DND-41 (cell line): ENCODE data around the gene GABRG3.

Experiments
- ATAC-seq: fragments of 200-7000 bp; cut with Tn5 transposase; 3 replicates; pipeline ENCODE4 v1.9.1; 2021; ENCODE audit warnings: low read depth; ENCODE audit not compliant: insufficient read depth
- DNase-seq: peaks from one replicate; pipeline ENCODE4 v3.0.0-alpha.2; 2020
- H2AFZ ChIP-seq: 2 replicates; pipeline ENCODE4 v1.6.0; 2012; ENCODE audit warnings: low read depth, low read length
- H3K27ac ChIP-seq: 2 replicates; pipeline ENCODE4 v1.5.1; 2012; ENCODE audit warnings: low read length, inconsistent platforms
- H3K27me3 ChIP-seq: fragments of 200-600 bp; sonication (generic); 2 replicates; pipeline ENCODE4 v1.6.0; 2012; ENCODE audit warnings: low read length, mild to moderate bottlenecking, inconsistent platforms; ENCODE audit not compliant: insufficient read depth, poor library complexity
- H3K36me3 ChIP-seq: 2 replicates; pipeline ENCODE4 v1.5.1; 2012; ENCODE audit warnings: low read length, inconsistent platforms; ENCODE audit not compliant: insufficient read depth
- H3K4me1 ChIP-seq: 2 replicates; pipeline ENCODE4 v1.5.1; 2012; ENCODE audit warnings: mild to moderate bottlenecking, low read length; ENCODE audit not compliant: insufficient read depth
- H3K4me2 ChIP-seq: 2 replicates; pipeline ENCODE4 v1.6.0; 2012; ENCODE audit warnings: mild to moderate bottlenecking, moderate library complexity, low read length, inconsistent platforms; ENCODE audit not compliant: insufficient read depth
- H3K4me3 ChIP-seq, 2 experiments: fragments of 200-600 bp in 1 of 2; shearing (Covaris generic) in 1 of 2; 2 replicates each; pipeline ENCODE4 v1.5.1; 2012 to 2016; ENCODE audit warnings: inconsistent platforms in 2 of 2, low read length in 2 of 2, mild to moderate bottlenecking in 2 of 2, low read depth in 1 of 2, moderate library complexity in 1 of 2
- H3K79me2 ChIP-seq: 2 replicates; pipeline ENCODE4 v1.6.0; 2012; ENCODE audit warnings: low read length, inconsistent platforms; ENCODE audit not compliant: insufficient read depth
- H3K9ac ChIP-seq: 2 replicates; pipeline ENCODE4 v1.6.0; 2012; ENCODE audit warnings: low read depth, mild to moderate bottlenecking, inconsistent platforms, low read length, moderate library complexity
- H3K9me3 ChIP-seq: 2 replicates; pipeline ENCODE4 v1.5.1; 2012; ENCODE audit warnings: low read length, moderate library complexity, mild to moderate bottlenecking, inconsistent platforms; ENCODE audit not compliant: insufficient read depth, severe bottlenecking
- H4K20me1 ChIP-seq: 2 replicates; pipeline ENCODE4 v1.6.0; 2012; ENCODE audit warnings: low read length; ENCODE audit not compliant: insufficient read depth
- CTCF ChIP-seq: IDR thresholded peaks from 2 replicates; pipeline ENCODE4 v1.5.1; 2012; ENCODE audit warnings: borderline replicate concordance, low read length, moderate library complexity, mild to moderate bottlenecking; ENCODE audit not compliant: poor library complexity, severe bottlenecking; ENCODE audit errors: extremely low read depth
- EZH2 ChIP-seq: IDR thresholded peaks from 3 replicates; pipeline ENCODE4 v1.6.1; 2012; ENCODE audit warnings: borderline replicate concordance, low read depth, mild to moderate bottlenecking, moderate library complexity, low read length, inconsistent platforms; ENCODE audit not compliant: severe bottlenecking

Gene GABRG3

GRCh38 chr15:27045796-27046195 lies 74.8 kb downstream of the GABRG3 start:
- Histone ChIP-seq H3K4me1 (no peaks in the 10 kb centered on the region), H3K9me3 (no peaks in the 10 kb centered on the region), H3K27me3 (no peaks in the 10 kb centered on the region), H3K36me3 (no peaks in the 10 kb centered on the region), H4K20me1 (no peaks in the 10 kb centered on the region), H3K4me3 (no peak overlapping the region), H3K4me2 (no peak overlapping the region), H2AFZ (no peak overlapping the region), H3K79me2 (no peaks in the 10 kb centered on the region), H3K9ac (no peak overlapping the region), H3K27ac (no peak overlapping the region)
- DNase-seq (no peak), ATAC-seq (no peak)
- no peak for TF ChIP-seq EZH2
- no peak for TF ChIP-seq CTCF

GRCh38 chr15:27046880-27047279 lies 75.9 kb downstream of the GABRG3 start:
- TF ChIP-seq CTCF (no peak), EZH2 (no peak)
- H3K36me3 ChIP-seq, result no peaks in the 10 kb centered on the region
- H3K9ac ChIP-seq, result no peak overlapping the region
- no peaks in the 10 kb centered on the region for H3K4me1 ChIP-seq
- no peak overlapping the region for H3K4me2 ChIP-seq
- H4K20me1 ChIP-seq, result no peaks in the 10 kb centered on the region
- no peak for ATAC-seq
- H3K79me2 ChIP-seq, result no peaks in the 10 kb centered on the region
- H3K9me3 ChIP-seq, result no peaks in the 10 kb centered on the region
- no peak for DNase-seq
- no peaks in the 10 kb centered on the region for H3K27me3 ChIP-seq
- H2AFZ ChIP-seq, result no peak overlapping the region
- no peak overlapping the region for H3K4me3 ChIP-seq
- H3K27ac ChIP-seq, result no peak overlapping the region

GRCh38 chr15:27050163-27050562 lies 79.2 kb downstream of the GABRG3 start:
- H3K9ac ChIP-seq, result no peak overlapping the region
- no peaks in the 10 kb centered on the region for H3K4me1 ChIP-seq
- ATAC-seq (no peak), DNase-seq (no peak)
- no peak overlapping the region for H3K4me3 ChIP-seq
- no peaks in the 10 kb centered on the region for H4K20me1 ChIP-seq
- H3K9me3 ChIP-seq, result no peaks in the 10 kb centered on the region
- H3K79me2 ChIP-seq, result no peaks in the 10 kb centered on the region
- no peak for TF ChIP-seq CTCF
- no peak for TF ChIP-seq EZH2
- no peak overlapping the region for H3K27ac ChIP-seq
- no peak overlapping the region for H2AFZ ChIP-seq
- no peaks in the 10 kb centered on the region for H3K36me3 ChIP-seq
- no peak overlapping the region for H3K4me2 ChIP-seq
- H3K27me3 ChIP-seq, result no peaks in the 10 kb centered on the region

- H2AFZ ChIP-seq, result no peak overlapping the region
- no peak overlapping the region for H3K9ac ChIP-seq
- no peak for TF ChIP-seq CTCF
- TF ChIP-seq EZH2, result no peak
Measured at GRCh38 chr15:27054426-27054825, 83.4 kb downstream of the GABRG3 start.

More at GRCh38 chr15:27054426-27054825, 83.4 kb downstream of the GABRG3 start:
- H3K27ac ChIP-seq, result no peak overlapping the region
- no peak overlapping the region for H3K4me3 ChIP-seq
- H3K36me3 ChIP-seq, result no peaks in the 10 kb centered on the region
- H4K20me1 ChIP-seq, result no peaks in the 10 kb centered on the region
- ATAC-seq (no peak), DNase-seq (no peak)
- H3K79me2 ChIP-seq, result no peaks in the 10 kb centered on the region
- H3K27me3 ChIP-seq, result no peaks in the 10 kb centered on the region
- H3K9me3 ChIP-seq, result no peaks in the 10 kb centered on the region
- no peaks in the 10 kb centered on the region for H3K4me1 ChIP-seq
- H3K4me2 ChIP-seq, result no peak overlapping the region
